ENCODE measurements around the gene DRC1. TPM values are rescaled to one million over a fixed set of nuclear protein-coding genes. Genes with fewer than 3 reads are reported as not detected.
A peak's percentile ranks its signal among the peaks of the same experiment; 100 is the strongest.
"Not testable (repeated sequence)": the region's sequence is repeated elsewhere in the genome, so short reads cannot be mapped to it uniquely, and the experiment has no call there.

Gene DRC1
- total RNA-seq = 10 to 100 TPM in 1 of 8 experiments, 1 to 10 TPM in 1, under 1 TPM in 3, not detected in 3; 0.43 to 37.1 (median 0.58) TPM

DNA sequence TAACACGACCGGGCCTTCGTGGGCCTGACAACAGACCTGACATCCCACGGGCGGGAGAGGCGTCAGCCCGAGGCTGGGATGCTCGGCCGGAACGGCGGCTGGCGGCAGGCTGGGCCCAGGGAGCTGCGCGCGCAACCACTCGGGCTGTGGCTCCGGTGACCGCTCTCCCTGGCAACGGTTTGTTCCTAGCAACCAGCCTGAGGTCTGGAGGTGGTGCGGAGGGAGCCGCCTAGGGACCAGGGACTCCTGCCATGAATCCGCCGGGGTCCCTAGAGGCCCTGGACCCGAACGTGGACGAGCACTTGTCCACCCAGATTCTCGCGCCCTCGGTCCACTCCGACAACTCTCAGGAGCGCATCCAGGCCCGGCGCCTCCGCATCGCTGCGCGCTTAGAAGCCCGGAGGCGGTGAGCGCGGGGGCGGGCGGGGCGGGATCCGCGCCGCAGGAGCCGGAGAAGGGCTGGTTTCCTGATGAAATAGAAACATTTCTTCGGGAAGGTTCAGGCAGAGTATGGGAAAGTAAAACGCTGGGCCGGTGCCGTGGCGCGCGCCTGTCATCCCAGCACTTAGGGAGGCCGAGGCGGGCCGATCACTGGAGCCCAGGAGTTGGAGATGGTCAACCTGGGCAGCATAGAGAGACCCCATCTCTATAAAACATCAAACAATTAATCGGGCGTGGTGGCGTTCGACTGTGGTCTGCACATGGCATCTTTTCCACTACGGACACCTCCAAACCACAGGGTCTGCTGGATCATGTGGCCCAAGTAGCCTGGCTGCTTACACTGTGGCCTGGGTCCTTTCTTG lies at the start of gene DRC1:
Gene DRC1 (plus strand): TSS at position 182 of the 803 bp plus-strand sequence. CDS start 70 bp downstream, at position 252.
- peak within 1 kb of the TSS; percentile 27 to 51 (median 35) for H3K4me3 ChIP-seq
- H3K4me1 ChIP-seq (replicated peaks in 1 of 2) = peaks cover 2 to 5% of the 10 kb centered on the region in 2 donors
- in situ Hi-C loops (cut with MboI; ENCODE audit: low pct_unique_long_range_greater_than_20kb in 2 of 9, low sequenced_read_pairs in 9 of 9, unreplicated experiment in 9 of 9) = no loop called here
- 0 to 88% (median 13%) methylated on average over 1 to 7 of the region's 63 CpGs; no CpG with 5 or more reads in 2 of the 10 experiments for WGBS, 10 experiments
- H3K27ac ChIP-seq = no peak within 1 kb of the TSS
- peak; percentile 94 to 99 (median 98) for ATAC-seq (replicated peaks in 6 of 8)

DNA sequence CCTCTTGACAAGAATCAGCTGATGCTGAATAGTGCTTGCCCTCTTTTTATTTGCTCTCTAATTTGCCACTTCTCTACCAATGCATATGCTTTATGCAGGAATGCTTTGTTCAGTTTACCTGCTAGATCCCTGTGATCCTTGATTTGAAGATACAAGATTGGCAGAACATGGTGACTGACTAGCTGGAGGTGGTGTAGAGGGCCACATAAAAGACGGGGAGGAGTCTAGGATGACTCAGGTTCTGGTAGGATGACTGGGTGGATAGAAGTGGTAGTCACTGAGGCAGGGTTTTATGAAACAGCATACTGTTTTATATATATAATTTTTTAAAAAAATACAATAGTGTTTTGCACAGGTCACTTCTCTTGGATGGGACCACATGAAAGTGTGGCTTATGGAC lies 48.8 kb upstream of the DRC1 start:
- WGBS, 10 experiments = 22 to 92% (median 55%) methylated on average over 1 of the region's 1 CpG; no CpG with 5 or more reads in 4 of the 10 experiments
- no peak overlapping the region for H3K4me3 ChIP-seq
- in situ Hi-C loops (cut with MboI; ENCODE audit: low pct_unique_long_range_greater_than_20kb in 2 of 9, low sequenced_read_pairs in 9 of 9, unreplicated experiment in 9 of 9) = no loop called here
- H3K27ac ChIP-seq = no peak overlapping the region
- H3K4me1 ChIP-seq (replicated peaks in 1 of 2) = peaks cover 0 to 5% of the 10 kb centered on the region in 2 donors
- peak in 2 of 8 experiments; percentile 6 to 7 for ATAC-seq (replicated peaks in 6 of 8)

DNA sequence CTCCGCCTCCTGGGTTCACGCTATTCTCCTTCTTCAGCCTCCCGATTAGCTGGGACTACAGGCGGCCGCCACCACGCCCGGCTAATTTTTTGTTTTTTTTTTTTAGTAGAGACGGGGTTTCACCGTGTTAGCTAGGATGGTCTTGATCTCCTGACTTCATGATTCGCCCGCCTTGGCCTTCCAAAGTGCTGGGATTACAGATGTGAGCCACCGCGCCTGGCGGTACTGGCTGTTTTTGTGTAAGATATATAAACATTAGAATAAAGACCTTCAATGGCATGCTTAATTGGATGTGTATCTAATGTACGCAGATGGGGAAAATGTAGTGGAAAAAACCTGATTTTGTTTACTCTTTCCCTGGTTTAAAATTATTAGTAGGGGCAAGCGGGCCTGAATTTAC lies 47.3 kb upstream of the DRC1 start:
- H3K27ac ChIP-seq; ATAC-seq (replicated peaks in 6 of 8): not testable (repeated sequence)
- 85 to 99% (median 96%) methylated on average over 3 to 16 of the region's 16 CpGs; no CpG with 5 or more reads in 1 of the 10 experiments for WGBS, 10 experiments

DNA sequence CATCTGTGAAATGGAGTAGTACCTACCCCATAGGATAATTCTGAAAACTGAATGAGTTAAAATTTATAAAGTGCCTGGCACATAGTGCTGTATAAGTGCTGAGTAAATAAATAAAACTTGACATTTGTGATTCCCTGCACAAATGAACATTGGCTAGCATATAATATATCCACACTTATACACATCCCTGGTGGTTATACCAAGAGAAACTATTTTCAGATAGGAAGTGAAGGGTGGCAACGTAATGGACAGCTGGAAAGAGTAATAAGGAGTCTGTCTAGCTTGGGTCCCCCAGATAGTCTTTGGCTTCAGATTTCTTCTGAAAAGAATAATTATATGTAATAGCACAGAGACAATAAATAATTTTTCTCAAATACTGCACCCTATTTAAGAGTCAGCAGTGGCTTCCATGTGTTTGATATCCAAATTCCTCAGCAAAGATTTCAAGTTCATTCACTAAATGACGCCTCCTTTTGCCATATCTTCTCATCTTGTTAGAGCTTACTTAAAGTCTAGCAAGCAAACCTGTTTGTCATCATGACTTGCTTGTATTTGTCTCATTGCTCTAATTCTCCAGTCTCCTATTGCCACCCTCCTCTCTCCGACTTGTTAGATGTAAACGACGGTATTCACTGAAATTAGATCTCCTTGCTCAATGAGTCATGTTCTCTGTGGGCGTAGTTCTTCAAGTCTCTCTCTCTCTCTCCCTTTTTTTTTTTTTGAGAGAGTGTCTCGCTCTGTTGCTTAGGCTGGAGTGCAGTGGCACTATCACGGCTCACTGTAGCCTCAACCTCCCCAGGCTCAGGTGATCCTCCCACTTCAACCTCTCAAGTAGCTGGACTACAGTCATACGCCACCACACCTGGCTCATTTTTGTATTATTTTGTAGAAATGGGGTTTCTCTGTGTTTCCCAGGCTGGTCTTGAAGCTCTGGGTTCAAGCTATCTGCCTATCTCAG lies 46.4 kb upstream of the DRC1 start:
- Histone ChIP-seq H3K27ac (no peak overlapping the region), H3K4me3 (no peak overlapping the region), H3K4me1 (replicated peaks in 1 of 2) (no peaks in the 10 kb centered on the region)
- ATAC-seq (replicated peaks in 6 of 8) = peak; percentile 28 to 98 (median 80)
- in situ Hi-C loops (cut with MboI; ENCODE audit: low pct_unique_long_range_greater_than_20kb in 2 of 9, low sequenced_read_pairs in 9 of 9, unreplicated experiment in 9 of 9) = no loop called here
- WGBS, 10 experiments = 8 to 87% (median 68%) methylated on average over 2 to 7 of the region's 9 CpGs

More for the DNA sequence above, 47.3 kb upstream of the DRC1 start:
- in situ Hi-C loops (cut with MboI; ENCODE audit: low pct_unique_long_range_greater_than_20kb in 2 of 9, low sequenced_read_pairs in 9 of 9, unreplicated experiment in 9 of 9); H3K4me1 ChIP-seq (replicated peaks in 1 of 2); H3K4me3 ChIP-seq: not testable (repeated sequence)

DNA sequence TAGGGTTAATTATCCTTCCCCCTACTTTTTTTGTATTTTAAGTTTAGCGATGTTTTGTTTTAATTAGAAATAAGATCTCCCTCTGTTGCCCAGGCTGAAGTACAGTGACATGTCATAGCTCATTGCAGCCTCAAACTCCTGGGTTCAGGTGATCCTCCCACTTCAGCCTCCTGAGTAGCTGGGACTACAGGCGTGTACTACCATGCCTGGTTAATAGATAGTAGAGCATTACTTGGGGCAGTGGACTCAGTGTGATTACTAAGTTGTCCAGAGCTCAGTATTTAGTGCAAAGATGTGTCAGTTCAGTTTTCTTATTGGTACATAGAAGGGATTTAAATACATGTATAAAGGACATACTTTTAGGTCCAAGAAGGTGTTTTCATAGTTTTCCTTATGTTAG lies 45.6 kb upstream of the DRC1 start:
- Histone ChIP-seq H3K27ac (no peak overlapping the region), H3K4me3 (no peak overlapping the region), H3K4me1 (replicated peaks in 1 of 2) (no peaks in the 10 kb centered on the region)
- no peak for ATAC-seq (replicated peaks in 6 of 8)
- WGBS, 10 experiments = 88 to 100% (median 96%) methylated on average over 1 to 2 of the region's 2 CpGs; no CpG with 5 or more reads in 4 of the 10 experiments
- in situ Hi-C loops (cut with MboI; ENCODE audit: low pct_unique_long_range_greater_than_20kb in 2 of 9, low sequenced_read_pairs in 9 of 9, unreplicated experiment in 9 of 9) = no loop called here

DNA sequence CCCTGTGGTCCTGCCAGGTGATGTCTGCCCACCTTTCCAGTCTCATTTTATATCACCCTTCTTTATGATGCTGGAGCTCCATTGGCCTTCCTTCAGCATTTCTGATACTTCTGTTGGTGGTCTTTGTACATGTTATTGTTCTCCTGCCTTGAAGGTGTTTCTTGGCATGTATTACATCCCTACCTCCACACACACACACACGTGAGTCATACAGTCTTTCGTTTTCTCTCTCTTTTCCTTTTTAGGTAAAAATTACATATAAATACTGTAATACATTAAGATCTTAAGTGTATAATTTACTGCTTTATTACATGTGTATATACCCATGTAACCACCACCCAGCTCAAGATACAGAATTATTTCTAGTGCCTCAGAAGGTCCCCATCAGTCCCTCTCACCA lies 44.9 kb upstream of the DRC1 start:
- Histone ChIP-seq H3K27ac (no peak overlapping the region), H3K4me3 (no peak overlapping the region), H3K4me1 (replicated peaks in 1 of 2) (no peaks in the 10 kb centered on the region)
- ATAC-seq (replicated peaks in 6 of 8) = no peak
- in situ Hi-C loops (cut with MboI; ENCODE audit: low pct_unique_long_range_greater_than_20kb in 2 of 9, low sequenced_read_pairs in 9 of 9, unreplicated experiment in 9 of 9) = no loop called here
- 60 to 100% (median 89%) methylated on average over 1 to 2 of the region's 2 CpGs; no CpG with 5 or more reads in 2 of the 10 experiments for WGBS, 10 experiments

DNA sequence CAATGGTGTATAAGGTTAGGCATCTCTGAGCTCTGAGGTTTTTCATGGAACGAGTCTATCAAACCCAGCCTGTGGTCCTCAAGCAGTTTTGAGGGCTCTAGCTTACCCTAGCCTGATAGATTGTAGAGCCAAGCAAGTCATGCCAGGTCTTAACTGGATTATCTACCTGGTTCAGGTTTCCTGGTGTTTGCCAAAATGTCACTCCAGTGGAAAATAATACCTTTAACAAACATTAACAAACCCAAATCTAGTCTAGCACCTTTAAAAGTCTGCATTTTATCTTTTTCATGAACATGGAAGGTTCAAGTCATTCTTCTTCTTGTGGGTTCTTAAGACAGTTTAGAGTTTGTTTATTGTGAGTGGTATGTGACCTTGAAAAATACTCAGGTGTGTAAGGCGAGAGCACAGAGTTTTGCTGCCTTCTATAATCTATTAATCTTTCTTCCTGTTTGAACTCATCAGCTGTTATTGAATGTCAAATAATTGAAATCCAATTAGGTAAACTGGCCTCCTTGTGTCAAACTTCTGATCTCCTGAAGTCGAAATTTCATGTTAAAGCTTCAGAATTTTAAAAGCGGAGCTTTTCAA lies 41.7 kb upstream of the DRC1 start:
- Histone ChIP-seq H3K4me1 (replicated peaks in 1 of 2) (no peaks in the 10 kb centered on the region), H3K27ac (no peak overlapping the region), H3K4me3 (no peak overlapping the region)
- 60 to 100% (median 89%) methylated on average over 2 to 4 of the region's 4 CpGs; no CpG with 5 or more reads in 1 of the 10 experiments for WGBS, 10 experiments
- in situ Hi-C loops (cut with MboI; ENCODE audit: low pct_unique_long_range_greater_than_20kb in 2 of 9, low sequenced_read_pairs in 9 of 9, unreplicated experiment in 9 of 9) = no loop called here
- ATAC-seq (replicated peaks in 6 of 8) = no peak

DNA sequence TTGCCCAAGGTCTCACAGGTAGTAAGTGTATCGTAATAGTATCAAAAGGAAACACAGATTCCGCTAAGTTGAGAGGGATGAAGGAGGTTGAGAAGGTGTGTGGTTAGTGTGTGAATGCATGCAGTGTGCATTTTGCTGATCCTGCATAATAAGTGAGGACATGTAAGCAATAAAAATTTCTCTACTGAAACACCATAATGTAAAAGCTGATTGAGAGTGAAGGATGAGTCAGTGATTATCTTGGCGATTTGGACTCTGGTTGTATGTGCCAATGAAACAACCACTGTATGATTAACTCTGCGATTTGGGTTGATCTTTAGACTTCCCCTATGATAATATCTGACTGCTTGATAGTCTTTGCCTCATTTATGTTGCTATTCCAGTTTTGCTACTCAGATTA lies 38.4 kb upstream of the DRC1 start:
- H3K4me3 ChIP-seq = no peak overlapping the region
- H3K4me1 ChIP-seq (replicated peaks in 1 of 2) = no peaks in the 10 kb centered on the region
- no peak overlapping the region for H3K27ac ChIP-seq
- ATAC-seq (replicated peaks in 6 of 8) = peak in 1 of 8 experiments; percentile 21
- in situ Hi-C loops (cut with MboI; ENCODE audit: low pct_unique_long_range_greater_than_20kb in 2 of 9, low sequenced_read_pairs in 9 of 9, unreplicated experiment in 9 of 9) = no loop called here
- WGBS, 10 experiments = 67 to 100% (median 94%) methylated on average over 1 to 4 of the region's 4 CpGs; no CpG with 5 or more reads in 3 of the 10 experiments

DNA sequence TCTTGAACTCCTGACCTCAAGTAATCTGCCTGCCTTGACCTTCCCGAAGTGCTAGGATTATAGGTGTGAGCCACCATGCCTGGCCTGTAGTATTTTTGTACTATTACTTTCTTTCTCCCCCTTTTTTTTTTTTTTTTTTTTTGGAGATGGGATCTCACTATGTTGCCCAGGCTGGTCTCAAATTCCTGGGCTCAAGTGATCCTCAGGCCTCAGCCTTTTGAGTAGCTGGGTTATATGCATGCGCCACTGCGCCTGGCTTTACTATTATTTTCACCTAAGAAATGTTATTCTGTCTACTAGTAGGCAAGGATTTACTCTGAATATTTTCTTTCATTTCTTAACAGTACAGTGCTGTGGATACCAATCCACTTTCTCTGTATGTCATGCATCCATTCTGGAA lies 37.8 kb upstream of the DRC1 start:
- Histone ChIP-seq H3K4me3 (no peak overlapping the region), H3K27ac (no peak overlapping the region), H3K4me1 (replicated peaks in 1 of 2) (no peaks in the 10 kb centered on the region)
- in situ Hi-C loops (cut with MboI; ENCODE audit: low pct_unique_long_range_greater_than_20kb in 2 of 9, low sequenced_read_pairs in 9 of 9, unreplicated experiment in 9 of 9) = no loop called here
- WGBS, 10 experiments = 50 to 100% (median 92%) methylated on average over 1 to 3 of the region's 3 CpGs; no CpG with 5 or more reads in 1 of the 10 experiments
- ATAC-seq (replicated peaks in 6 of 8) = no peak

DNA sequence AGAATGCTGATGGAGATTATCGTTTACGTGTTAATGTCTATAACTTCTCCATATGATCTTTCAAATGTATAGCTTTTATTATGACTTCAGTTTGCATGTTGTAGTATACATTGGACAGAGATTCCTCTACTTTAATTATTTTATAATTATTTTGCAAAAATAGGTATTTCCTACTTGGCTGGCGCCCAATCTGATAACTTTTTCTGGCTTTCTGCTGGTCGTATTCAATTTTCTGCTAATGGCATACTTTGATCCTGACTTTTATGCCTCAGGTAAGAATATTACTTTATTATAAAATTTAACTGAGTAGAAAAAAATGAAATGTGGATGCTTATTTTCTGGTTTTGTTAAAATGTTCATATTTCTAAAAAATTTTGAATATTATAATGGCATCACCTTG lies 37.1 kb upstream of the DRC1 start:
- ATAC-seq (replicated peaks in 6 of 8) = no peak
- no peaks in the 10 kb centered on the region for H3K4me1 ChIP-seq (replicated peaks in 1 of 2)
- in situ Hi-C loops (cut with MboI; ENCODE audit: low pct_unique_long_range_greater_than_20kb in 2 of 9, low sequenced_read_pairs in 9 of 9, unreplicated experiment in 9 of 9) = no loop called here
- WGBS, 10 experiments = 91 to 100% (median 99%) methylated on average over 1 to 4 of the region's 4 CpGs
- H3K4me3 ChIP-seq = no peak overlapping the region
- no peak overlapping the region for H3K27ac ChIP-seq

DNA sequence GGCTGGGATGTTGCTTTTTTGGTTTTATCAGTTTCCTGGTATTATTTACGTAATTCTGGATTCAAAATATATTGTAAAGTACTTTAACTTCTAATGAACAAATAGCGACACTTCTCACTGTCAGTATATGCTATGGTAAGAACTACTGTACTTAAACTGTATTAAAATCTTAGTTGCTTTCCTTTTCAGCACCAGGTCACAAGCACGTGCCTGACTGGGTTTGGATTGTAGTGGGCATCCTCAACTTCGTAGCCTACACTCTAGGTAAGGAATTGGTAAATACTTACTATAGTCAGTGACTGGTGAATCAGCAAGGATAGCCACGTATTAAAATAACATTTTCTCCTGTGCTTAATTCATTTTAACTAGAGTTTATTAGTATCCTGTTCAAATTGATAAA lies 34.8 kb upstream of the DRC1 start:
- in situ Hi-C loops (cut with MboI; ENCODE audit: low pct_unique_long_range_greater_than_20kb in 2 of 9, low sequenced_read_pairs in 9 of 9, unreplicated experiment in 9 of 9) = no loop called here
- Histone ChIP-seq H3K4me3 (no peak overlapping the region), H3K4me1 (replicated peaks in 1 of 2) (no peaks in the 10 kb centered on the region), H3K27ac (no peak overlapping the region)
- 80 to 100% (median 86%) methylated on average over 1 to 5 of the region's 5 CpGs for WGBS, 10 experiments
- no peak for ATAC-seq (replicated peaks in 6 of 8)

DNA sequence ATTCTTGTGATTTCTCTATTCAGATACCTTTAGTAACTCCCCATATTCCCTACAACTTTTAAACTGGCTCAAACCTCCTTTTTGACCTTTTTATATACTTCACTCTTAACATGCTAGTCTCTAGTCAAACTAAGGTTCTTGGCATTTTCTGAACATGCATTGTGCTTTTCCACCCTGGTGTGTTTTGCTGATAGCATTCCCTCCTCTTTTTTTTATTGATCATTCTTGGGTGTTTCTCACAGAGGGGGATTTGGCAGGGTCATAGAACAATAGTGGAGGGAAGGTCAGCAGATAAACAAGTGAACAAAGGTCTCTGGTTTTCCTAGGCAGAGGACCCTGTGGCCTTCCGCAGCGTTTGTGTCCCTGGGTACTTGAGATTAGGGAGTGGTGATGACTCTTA lies 32.1 kb upstream of the DRC1 start:
- ATAC-seq (replicated peaks in 6 of 8); H3K4me3 ChIP-seq; H3K27ac ChIP-seq; H3K4me1 ChIP-seq (replicated peaks in 1 of 2); in situ Hi-C loops (cut with MboI; ENCODE audit: low pct_unique_long_range_greater_than_20kb in 2 of 9, low sequenced_read_pairs in 9 of 9, unreplicated experiment in 9 of 9): not testable (repeated sequence)
- no CpG with 5 or more reads among the region's 2 CpGs for WGBS, 10 experiments

DNA sequence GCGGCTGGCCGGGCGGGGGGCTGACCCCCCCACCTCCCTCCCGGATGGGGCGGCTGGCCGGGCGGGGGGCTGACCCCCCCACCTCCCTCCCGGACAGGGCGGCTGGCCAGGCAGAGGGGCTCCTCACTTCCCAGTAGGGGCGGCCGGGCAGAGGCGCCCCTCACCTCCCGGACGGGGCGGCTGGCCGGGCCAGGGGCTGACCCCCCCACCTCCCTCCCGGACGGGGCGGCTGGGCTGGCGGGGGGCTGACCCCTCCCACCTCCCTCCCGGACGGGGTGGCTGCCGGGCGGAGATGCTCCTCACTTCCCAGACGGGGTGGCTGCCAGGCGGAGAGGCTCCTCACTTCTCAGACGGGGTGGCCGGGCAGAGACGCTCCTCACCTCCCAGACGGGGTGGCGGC lies 30.8 kb upstream of the DRC1 start:
- H3K27ac ChIP-seq; H3K4me1 ChIP-seq (replicated peaks in 1 of 2); in situ Hi-C loops (cut with MboI; ENCODE audit: low pct_unique_long_range_greater_than_20kb in 2 of 9, low sequenced_read_pairs in 9 of 9, unreplicated experiment in 9 of 9); ATAC-seq (replicated peaks in 6 of 8); H3K4me3 ChIP-seq: not testable (repeated sequence)
- WGBS, 10 experiments = no CpG with 5 or more reads among the region's 31 CpGs
